H1 (cell line): ENCODE measurements around the gene TEAD2. TPM values are rescaled to one million over a fixed set of nuclear protein-coding genes. Genes with fewer than 3 reads are reported as not detected.

Experiments
- CHD2 ChIP-seq: IDR thresholded peaks from 2 replicates; pipeline ENCODE4 v1.6.1; 2012; ENCODE audit warnings: low read length, improper control_type of control experiment
- CHD7 ChIP-seq: fragments of 300-600 bp; sonication (generic); IDR thresholded peaks from 2 replicates; pipeline ENCODE4 v1.7.1; 2012; ENCODE audit warnings: low read length, moderate library complexity, mild to moderate bottlenecking, inconsistent platforms; ENCODE audit not compliant: insufficient replicate concordance
- HDAC6 ChIP-seq: IDR thresholded peaks from one replicate; pipeline ENCODE4 v1.7.1; 2012; ENCODE audit warnings: low read depth, mild to moderate bottlenecking, inconsistent platforms, low read length, moderate library complexity
- KDM5A ChIP-seq: fragments of 200-600 bp; IDR thresholded peaks from 2 replicates; pipeline ENCODE4 v1.7.1; 2012; ENCODE audit warnings: mild to moderate bottlenecking, low read length, inconsistent platforms, mixed read lengths
- PHF8 ChIP-seq: fragments of 200-600 bp; sonication (generic); conservative IDR thresholded peaks from 2 replicates; pipeline ENCODE4 v1.7.1; 2012; ENCODE audit warnings: low read depth, mild to moderate bottlenecking, inconsistent platforms, low read length, moderate library complexity
- RAD21 ChIP-seq, 2 experiments: IDR thresholded peaks in 1 of 2; conservative IDR thresholded peaks in 1 of 2; 2 replicates each; pipeline ENCODE4 v1.6.1; 2011; ENCODE audit warnings: low read depth in 2 of 2, low read length in 2 of 2, improper control_type of control experiment in 1 of 2, inconsistent platforms in 1 of 2, mild to moderate bottlenecking in 1 of 2, moderate library complexity in 1 of 2
- TAF1 ChIP-seq: IDR thresholded peaks from 2 replicates; pipeline ENCODE4 v1.6.1; 2011; ENCODE audit warnings: mild to moderate bottlenecking, low read depth, low read length
- polyA plus RNA-seq, 7 experiments: library from polyadenylated mRNA; depleted of rRNA in 3 of 7; stranded (reverse) in 5 of 7; unstranded in 2 of 7; fragments of >200 nt in 5 of 7; fragments of 200-250 nt in 2 of 7; gene quantifications; 1 replicate in 5 of 7; 2 replicates in 1 of 7; 4 replicates in 1 of 7; pipeline versions ENCODE4 v1.2.1 to v1.2.3, GENCODE V29; 2011 to 2013; ENCODE audit warnings: missing spikeins in 2 of 7, mixed read lengths in 2 of 7
- total RNA-seq: library from RNA; stranded (reverse); fragmentation: NEBNext Ultra II Directional; extraction: Animal tissue kit (Norgen Biotek cat#: 25700); gene quantifications from 2 replicates; pipeline ENCODE4 v1.2.1, GENCODE V29; 2021

Gene TEAD2
- total and polyA plus RNA-seq, 2 of the 8 experiments (the other 6 are each of a cell fraction or from before 2014, with no cell fraction given), result 87.6 to 146 TPM

GRCh38 chr19:49338023-49338677 is 24.1 kb downstream of the TEAD2 start (continued):
- TF ChIP-seq CHD7 (no peak), TAF1 (no peak), PHF8 (no peak), KDM5A (no peak), HDAC6 (no peak), CHD2 (0 out of 2 replicates have a peak, but pooled peaks have one; percentile 7), RAD21 (IDR thresholded peaks at IDR 0.05 in 1 of 2, conservative IDR thresholded peaks at IDR 0.05 in 1 of 2; ENCODE audit: low read depth in 2 of 2, low read length in 2 of 2) (no peak)
- TF ChIP-seq, all 59 proteins: peak for 3
